Esophagus muscularis mucosa (tissue), 2 donors: Measurements from ENCODE around the gene LTF.

Source experiments
- POLR2A ChIP-seq: fragments of 450-650 bp; IDR thresholded peaks from one replicate; pipeline ENCODE4 v1.6.1; 2017; ENCODE audit warnings: antibody characterized with exemption, moderate library complexity, mild to moderate bottlenecking, low read depth
- POLR2AphosphoS5 ChIP-seq, 2 donors: sonication (generic); formaldehyde crosslinking; IDR thresholded peaks; one replicate each; pipeline ENCODE4 v1.6.1; 2017; ENCODE audit warnings: antibody characterized with exemption in 2 of 2

- TF ChIP-seq POLR2AphosphoS5 (IDR thresholded peaks at IDR 0.05) (no peak), POLR2A (no peak)
Observed at GRCh38 chr3:46462111-46462510, 2.6 kb downstream of the LTF start.
